Naive thymus-derived CD4-positive, alpha-beta T cell (primary cell): ENCODE data around the gene ASAP3. TPM values are rescaled to one million over a fixed set of nuclear protein-coding genes. Genes with fewer than 3 reads are reported as not detected.

Experiments
- ATAC-seq: fragments of 150-1000 bp; cut with Tn5 transposase; 2 replicates; pipeline ENCODE4 v1.10.0; 2021; ENCODE audit warnings: mild to moderate bottlenecking, moderate library complexity
- CTCF ChIA-PET: fragments of 350-600 bp; sonication (Branson Sonifier 250); formaldehyde crosslinking; loops from one replicate; lab custom pipeline; 2021; ENCODE audit warnings: antibody characterized with exemption; lab: Charles Lee
- POLR2A ChIA-PET: fragments of 350-600 bp; sonication (Branson Sonifier 250); formaldehyde crosslinking; loops from one replicate; lab custom pipeline; 2021; ENCODE audit warnings: antibody characterized with exemption, inconsistent platforms; lab: Charles Lee
- DNase-seq, 9 donors: peaks; one replicate each; pipeline versions ENCODE4 v3.0.0 to v3.0.0-alpha.2; 2020 to 2022; ENCODE audit warnings: mixed read lengths in 1 of 9
- H3K27ac ChIP-seq: one replicate; pipeline ENCODE4 v1.7.0; 2013; ENCODE audit warnings: mild to moderate bottlenecking, low read depth, low read length, moderate library complexity
- H3K27me3 ChIP-seq, 2 donors: one replicate each; pipeline ENCODE4 v1.7.0; 2013; ENCODE audit warnings: low read length in 2 of 2, mild to moderate bottlenecking in 2 of 2, moderate library complexity in 2 of 2; ENCODE audit not compliant: control insufficient read depth in 2 of 2, insufficient read depth in 2 of 2
- H3K36me3 ChIP-seq, 3 experiments: 1 replicate in 2 of 3; 2 replicates in 1 of 3; pipeline ENCODE4 v1.7.0; 2013; ENCODE audit warnings: low read length in 3 of 3, mild to moderate bottlenecking in 3 of 3, moderate library complexity in 1 of 3; ENCODE audit not compliant: insufficient read depth in 3 of 3, control insufficient read depth in 2 of 3
- H3K4me1 ChIP-seq, 2 donors: one replicate each; pipeline ENCODE4 v1.7.0; 2013; ENCODE audit warnings: low read length in 2 of 2, mild to moderate bottlenecking in 2 of 2, moderate library complexity in 1 of 2; ENCODE audit not compliant: control insufficient read depth in 2 of 2, insufficient read depth in 2 of 2
- H3K4me3 ChIP-seq: 2 replicates; pipeline ENCODE4 v1.7.0; 2013; ENCODE audit warnings: mild to moderate bottlenecking, low read length
- H3K9me3 ChIP-seq, 3 experiments: 1 replicate in 2 of 3; 2 replicates in 1 of 3; pipeline ENCODE4 v1.7.0; 2013; ENCODE audit warnings: low read length in 3 of 3; ENCODE audit not compliant: control insufficient read depth in 2 of 3
- H3K27ac Mint-ChIP-seq, 9 donors: one replicate each; pipeline ENCODE4 v1.8.0; 2020 to 2022; ENCODE audit warnings: mixed read lengths in 9 of 9, mild to moderate bottlenecking in 8 of 9, moderate library complexity in 5 of 9, inconsistent platforms in 2 of 9
- H3K27me3 Mint-ChIP-seq, 5 donors: one replicate each; pipeline ENCODE4 v1.8.0; 2021 to 2022; ENCODE audit warnings: mixed read lengths in 5 of 5, mild to moderate bottlenecking in 1 of 5
- H3K36me3 Mint-ChIP-seq, 5 donors: one replicate each; pipeline ENCODE4 v1.8.0; 2020 to 2022; ENCODE audit warnings: mixed read lengths in 5 of 5, mild to moderate bottlenecking in 3 of 5, inconsistent platforms in 1 of 5
- H3K4me1 Mint-ChIP-seq, 7 donors: one replicate each; pipeline ENCODE4 v1.8.0; 2020 to 2022; ENCODE audit warnings: mixed read lengths in 7 of 7, mild to moderate bottlenecking in 3 of 7, inconsistent platforms in 1 of 7
- H3K4me3 Mint-ChIP-seq, 10 donors: one replicate each; pipeline ENCODE4 v1.8.0; 2020 to 2022; ENCODE audit warnings: mild to moderate bottlenecking in 10 of 10, mixed read lengths in 10 of 10, moderate library complexity in 6 of 10, inconsistent platforms in 2 of 10
- H3K9me3 Mint-ChIP-seq, 11 donors: one replicate each; pipeline ENCODE4 v1.8.0; 2020 to 2022; ENCODE audit warnings: mixed read lengths in 11 of 11, mild to moderate bottlenecking in 4 of 11, inconsistent platforms in 1 of 11, moderate library complexity in 1 of 11
- intact Hi-C, 2 donors: fragments of 100-400 bp; cut with micrococcal nuclease; formaldehyde crosslinking; loops; one replicate each; pipeline ENCODE4 v1.15.1; 2023
- polyA plus RNA-seq, 2 donors: library from polyadenylated mRNA; unstranded; fragments of 300-500 nt; fragmentation: Illumina TruSeq; gene quantifications; one replicate each; pipeline ENCODE4 v1.2.3, GENCODE V29; 2021
- total RNA-seq, 6 experiments: library from RNA in 5 of 6; stranded (reverse) in 5 of 6; gene quantifications; 1 replicate in 5 of 6; 2 replicates in 1 of 6; pipeline ENCODE4 v1.2.3 and lab custom pipeline; 2021 to 2026

Gene ASAP3
- total and polyA plus RNA-seq, 7 experiments from 2014 or later = 0.12 to 8.8 (median 1.5) TPM

DNA sequence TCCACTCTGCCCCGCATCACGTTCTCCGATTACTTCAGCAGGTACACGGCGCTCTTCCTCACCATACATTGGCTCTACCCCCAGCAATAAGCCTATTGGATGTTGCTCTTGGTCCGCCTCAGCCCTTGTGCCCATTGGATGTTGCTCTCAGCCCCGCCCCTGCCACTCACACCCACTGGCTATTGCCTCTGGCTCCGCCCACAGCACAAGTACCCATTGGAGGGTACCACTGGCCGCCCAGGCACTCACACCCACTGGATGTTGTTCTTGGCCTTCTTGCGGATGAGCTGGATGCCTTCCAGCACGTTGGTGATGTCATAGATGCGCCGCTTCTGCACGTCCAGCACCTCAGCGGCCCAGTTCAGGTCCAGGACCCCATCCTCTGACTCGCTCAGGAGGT, 37.6 kb upstream of the ASAP3 start:
- DNase-seq (no peak), ATAC-seq (no peak)
- Mint-ChIP-seq H3K4me3 (no peak overlapping the region), H3K36me3 (peaks cover 0 to 37% (median 0%) of the 10 kb centered on the region in 5 donors), H3K27me3 (no peaks in the 10 kb centered on the region), H3K4me1 (peaks cover 17 to 43% (median 31%) of the 10 kb centered on the region in 7 donors), H3K9me3 (no peaks in the 10 kb centered on the region), H3K27ac (no peak overlapping the region)
- CTCF ChIA-PET = interaction anchor here (1.2 kb wide), 1 partner anchor 11 kb away, joined by 3 read pairs; no protein-coding TSS in a partner anchor
- Histone ChIP-seq H3K9me3 (no peaks in the 10 kb centered on the region), H3K36me3 (no peaks in the 10 kb centered on the region), H3K4me3 (no peak overlapping the region), H3K27ac (no peak overlapping the region), H3K4me1 (peaks cover 27 to 28% of the 10 kb centered on the region in 2 donors), H3K27me3 (no peaks in the 10 kb centered on the region)
- POLR2A ChIA-PET = interaction anchor here (1.2 kb wide), 2 partner anchors 11 to 15 kb away, joined by 3 to 4 read pairs; no protein-coding TSS in a partner anchor
- intact Hi-C loops = no loop called here

DNA sequence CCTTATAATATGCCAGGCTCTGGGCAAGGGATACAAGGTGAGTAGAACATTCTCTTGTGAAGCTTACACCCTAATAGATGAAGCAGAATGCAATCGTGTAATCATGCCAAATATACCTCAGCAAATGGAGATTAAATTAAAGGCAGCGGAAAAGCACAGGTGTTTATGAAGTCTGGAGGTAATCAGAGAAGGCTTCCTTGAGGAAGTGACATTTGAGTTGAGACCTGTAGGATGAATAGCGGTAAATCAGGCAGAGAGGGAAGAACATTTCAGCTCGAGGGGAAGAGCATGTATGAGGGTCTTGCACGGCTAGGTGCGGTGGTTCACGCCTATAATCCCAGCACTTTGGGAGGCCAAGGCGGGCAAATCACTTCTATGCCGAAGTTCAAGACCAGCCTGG, 33.6 kb upstream of the ASAP3 start:
- intact Hi-C loops = no loop called here
- Histone ChIP-seq H3K4me1 (no peaks in the 10 kb centered on the region), H3K4me3 (no peak overlapping the region), H3K27ac (no peak overlapping the region), H3K36me3 (no peaks in the 10 kb centered on the region), H3K9me3 (no peaks in the 10 kb centered on the region), H3K27me3 (no peaks in the 10 kb centered on the region)
- CTCF ChIA-PET = interaction anchor here (2.1 kb wide), 1 partner anchor 20 kb away, joined by 6 read pairs; no protein-coding TSS in a partner anchor
- POLR2A ChIA-PET = no interaction called here
- no peak for ATAC-seq
- Mint-ChIP-seq H3K9me3 (no peaks in the 10 kb centered on the region), H3K27me3 (no peaks in the 10 kb centered on the region), H3K27ac (peak overlapping the region in 1 of 9 donors; percentile 18), H3K36me3 (peaks cover 0 to 32% (median 0%) of the 10 kb centered on the region in 5 donors), H3K4me1 (peaks cover 0 to 8% (median 3%) of the 10 kb centered on the region in 7 donors), H3K4me3 (no peak overlapping the region)
- no peak for DNase-seq

DNA sequence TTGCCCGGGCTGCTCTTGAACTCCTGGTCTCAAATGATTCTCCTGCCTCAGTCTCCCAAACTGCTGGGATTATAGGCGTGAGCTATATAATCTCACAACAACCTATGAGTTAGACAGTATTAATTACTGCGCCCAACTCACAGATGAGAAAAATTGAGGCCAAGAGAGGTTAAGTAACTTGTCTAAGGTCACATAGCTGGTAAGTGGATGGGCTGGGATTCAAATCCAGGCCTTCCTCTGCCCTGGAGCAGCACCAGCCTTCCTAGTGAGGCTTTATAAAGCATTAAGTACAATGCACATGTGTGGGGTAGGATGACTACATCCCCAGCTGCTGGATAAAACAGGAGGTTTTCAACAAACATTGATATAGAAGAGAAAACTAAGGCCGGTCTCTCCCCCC, 31.9 kb upstream of the ASAP3 start:
- Histone ChIP-seq H3K4me1 (no peaks in the 10 kb centered on the region), H3K36me3 (no peaks in the 10 kb centered on the region), H3K27me3 (no peaks in the 10 kb centered on the region), H3K27ac (no peak overlapping the region), H3K9me3 (no peaks in the 10 kb centered on the region), H3K4me3 (no peak overlapping the region)
- Mint-ChIP-seq H3K27ac (peak overlapping the region in 1 of 9 donors; percentile 34), H3K27me3 (no peaks in the 10 kb centered on the region), H3K36me3 (peaks cover 0 to 27% (median 0%) of the 10 kb centered on the region in 5 donors), H3K4me1 (peaks cover 0 to 4% (median 0%) of the 10 kb centered on the region in 7 donors), H3K4me3 (no peak overlapping the region), H3K9me3 (no peaks in the 10 kb centered on the region)
- POLR2A ChIA-PET = interaction anchor here (0.6 to 0.8 kb wide), 2 partner anchors 10 to 17 kb away, joined by 3 read pairs; no protein-coding TSS in a partner anchor
- ATAC-seq = no peak
- CTCF ChIA-PET = interaction anchor here (0.8 to 1.3 kb wide), 6 partner anchors 9 to 29 kb away, joined by 3 to 4 read pairs (median 3); no protein-coding TSS in a partner anchor
- no peak for DNase-seq
- intact Hi-C loops = no loop called here

DNA sequence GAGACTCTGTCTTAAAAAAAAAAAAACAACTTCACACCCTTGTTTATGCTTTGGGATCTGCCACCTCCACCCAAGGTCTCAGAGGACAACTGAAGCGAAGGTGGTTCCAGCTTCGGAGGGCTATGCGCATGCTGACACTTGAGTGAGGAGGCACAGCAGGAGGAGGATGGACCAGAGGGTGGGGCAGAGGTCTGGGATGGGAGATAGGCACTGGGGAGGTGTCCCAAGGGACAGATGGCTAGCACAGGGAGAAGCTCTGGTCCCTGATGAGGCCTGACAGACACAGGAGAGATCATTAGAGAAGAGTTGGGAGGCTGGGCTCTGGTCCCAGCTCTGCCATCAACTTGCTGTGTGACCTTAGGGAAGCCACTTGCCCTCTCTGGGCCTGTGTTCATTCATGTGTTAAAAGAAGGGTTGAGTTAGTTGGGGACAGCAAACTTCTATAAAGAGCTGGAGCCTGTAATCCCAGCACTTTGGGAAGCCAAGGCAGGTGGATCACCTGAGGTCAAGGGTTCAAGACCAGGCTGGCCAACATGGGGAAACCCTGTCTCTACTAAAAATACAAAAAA, 30.2 kb upstream of the ASAP3 start:
- Histone ChIP-seq H3K27ac (no peak overlapping the region), H3K4me1 (no peaks in the 10 kb centered on the region), H3K36me3 (no peaks in the 10 kb centered on the region), H3K27me3 (no peaks in the 10 kb centered on the region), H3K9me3 (no peaks in the 10 kb centered on the region), H3K4me3 (no peak overlapping the region)
- Mint-ChIP-seq H3K4me1 (peaks cover 0 to 5% (median 0%) of the 10 kb centered on the region in 7 donors), H3K27me3 (no peaks in the 10 kb centered on the region), H3K36me3 (peaks cover 0 to 37% (median 0%) of the 10 kb centered on the region in 5 donors), H3K27ac (peak overlapping the region in 1 of 9 donors; percentile 45), H3K4me3 (no peak overlapping the region), H3K9me3 (no peaks in the 10 kb centered on the region)
- ChIA-PET POLR2A (interaction anchor here (0.6 to 1.0 kb wide), 2 partner anchors 11 to 113 kb away, joined by 3 read pairs; no protein-coding TSS in a partner anchor), CTCF (interaction anchor here (0.9 to 2.1 kb wide), 5 partner anchors 13 to 31 kb away, joined by 3 to 9 read pairs (median 3); no protein-coding TSS in a partner anchor)
- DNase-seq (no peak), ATAC-seq (no peak)
- intact Hi-C loops = no loop called here

- CTCF ChIA-PET = no interaction called here
- no peaks in the 10 kb centered on the region for H3K27me3 Mint-ChIP-seq
- H3K27ac ChIP-seq = no peak overlapping the region
- no peak for ATAC-seq
- POLR2A ChIA-PET = interaction anchor here (0.6 kb wide), 1 partner anchor 21 kb away, joined by 3 read pairs; the partner anchor contains the start of gene E2F2
- no peaks in the 10 kb centered on the region for H3K36me3 ChIP-seq
- H3K9me3 ChIP-seq = no peaks in the 10 kb centered on the region
- no peaks in the 10 kb centered on the region for H3K27me3 ChIP-seq
- H3K36me3 Mint-ChIP-seq = peaks cover 0 to 20% (median 0%) of the 10 kb centered on the region in 5 donors
- H3K4me3 Mint-ChIP-seq = no peak overlapping the region
- H3K4me1 ChIP-seq = no peaks in the 10 kb centered on the region
- no peak overlapping the region for H3K27ac Mint-ChIP-seq
- peaks cover 0 to 5% (median 0%) of the 10 kb centered on the region in 7 donors for H3K4me1 Mint-ChIP-seq
- H3K9me3 Mint-ChIP-seq = no peaks in the 10 kb centered on the region
- no peak for DNase-seq
- intact Hi-C loops = no loop called here
- no peak overlapping the region for H3K4me3 ChIP-seq
Measured at GRCh38 chr1:23509896-23510295, 25.9 kb upstream of the ASAP3 start.

- H3K9me3 Mint-ChIP-seq = no peaks in the 10 kb centered on the region
- no peak overlapping the region for H3K27ac ChIP-seq
- H3K9me3 ChIP-seq = no peaks in the 10 kb centered on the region
- no peak for DNase-seq
- intact Hi-C loops = no loop called here
- no peak overlapping the region for H3K4me3 ChIP-seq
- peaks cover 0 to 6% (median 0%) of the 10 kb centered on the region in 5 donors for H3K27me3 Mint-ChIP-seq
- peaks cover 0 to 5% (median 0%) of the 10 kb centered on the region in 7 donors for H3K4me1 Mint-ChIP-seq
- H3K27ac Mint-ChIP-seq = no peak overlapping the region
- ChIA-PET CTCF (interaction anchor here (0.8 to 0.9 kb wide), 2 partner anchors 21 to 33 kb away, joined by 3 to 5 read pairs; no protein-coding TSS in a partner anchor), POLR2A (interaction anchor here (0.9 kb wide), 1 partner anchor 24 kb away, joined by 3 read pairs; the partner anchor contains the start of gene E2F2)
- H3K36me3 Mint-ChIP-seq = peaks cover 0 to 17% (median 0%) of the 10 kb centered on the region in 5 donors
- H3K4me1 ChIP-seq = no peaks in the 10 kb centered on the region
- no peaks in the 10 kb centered on the region for H3K36me3 ChIP-seq
- no peak overlapping the region for H3K4me3 Mint-ChIP-seq
- no peak for ATAC-seq
- H3K27me3 ChIP-seq = no peaks in the 10 kb centered on the region
Measured at GRCh38 chr1:23506376-23507107, 22.6 kb upstream of the ASAP3 start.
